GM12878 (cell line): ENCODE results near the gene TNIP2. TPM values are rescaled to one million over a fixed set of nuclear protein-coding genes. Genes with fewer than 3 reads are reported as not detected.

ENCODE experiments used
- ATAC-seq: fragments of 200-7000 bp; cut with Tn5 transposase; 3 replicates; pipeline ENCODE4 v1.9.1; 2020; ENCODE audit warnings: mild to moderate bottlenecking, moderate library complexity
- BruUV-seq: library from RNA; stranded (reverse); fragments of 400-500 nt; replicated peaks from 2 replicates; lab custom pipeline; 2021; lab: Mats Ljungman, UMichigan
- CTCF ChIA-PET: fragments of 300-600 bp; sonication (Branson Sonifier 250); formaldehyde crosslinking; extraction: SDS; loops from one replicate; lab custom pipeline; 2021; ENCODE audit warnings: inconsistent platforms; lab: Yijun Ruan, JAX
- POLR2A ChIA-PET: fragments of 350-600 bp; formaldehyde crosslinking; extraction: SDS; loops from one replicate; lab custom pipeline; 2021; ENCODE audit warnings: inconsistent platforms; lab: Charles Lee
- RAD21 ChIA-PET: fragments of 300-600 bp; sonication (Branson Sonifier 250); formaldehyde crosslinking; loops from one replicate; lab custom pipeline; 2023; ENCODE audit warnings: antibody characterized with exemption; ENCODE audit not compliant: unreplicated experiment; lab: Charles Lee
- SMC1A ChIA-PET: fragments of 300-600 bp; sonication (Branson Sonifier 250); formaldehyde crosslinking; loops from one replicate; lab custom pipeline; 2023; ENCODE audit not compliant: unreplicated experiment, uncharacterized antibody; lab: Charles Lee
- DNase-seq: peaks from one replicate; pipeline ENCODE4 v3.0.0-alpha.2; 2011; ENCODE audit warnings: low read depth, low spot score
- FAIRE-seq: peaks from 3 replicates; lab custom pipeline; 2011; peaks lifted over from hg19 to GRCh38; lab: Jason Lieb, UNC
- H2AFZ ChIP-seq: 2 replicates; pipeline ENCODE4 v1.6.0; 2011; ENCODE audit warnings: low read depth, low read length, control low read depth; ENCODE audit not compliant: control insufficient read depth
- H3K27ac ChIP-seq: 2 replicates; pipeline ENCODE4 v1.5.1; 2011; ENCODE audit warnings: control low read depth; ENCODE audit not compliant: control insufficient read depth, insufficient read depth
- H3K27me3 ChIP-seq, 2 experiments: replicated peaks in 1 of 2; 2 replicates each; pipeline versions ENCODE4 v1.6.0 to v1.6.1; 2011; ENCODE audit warnings: low read length in 1 of 2; ENCODE audit not compliant: control insufficient read depth in 2 of 2, insufficient read depth in 2 of 2
- H3K36me3 ChIP-seq, 2 experiments: 2 replicates each; pipeline ENCODE4 v1.5.1; 2011; ENCODE audit warnings: low read length in 1 of 2; ENCODE audit not compliant: control insufficient read depth in 2 of 2, insufficient read depth in 2 of 2
- H3K4me1 ChIP-seq: 2 replicates; pipeline ENCODE4 v1.6.1; 2011; ENCODE audit warnings: mild to moderate bottlenecking, low read length, moderate library complexity, mixed read lengths; ENCODE audit not compliant: control insufficient read depth, insufficient read depth
- H3K4me2 ChIP-seq: 2 replicates; pipeline ENCODE4 v1.6.0; 2011; ENCODE audit warnings: control low read depth; ENCODE audit not compliant: control insufficient read depth, insufficient read depth
- H3K4me3 ChIP-seq: fragments of 200-600 bp; sonication (generic); 2 replicates; pipeline ENCODE4 v1.5.1; 2016
- H3K79me2 ChIP-seq: 2 replicates; pipeline ENCODE4 v1.6.0; 2011; ENCODE audit warnings: low read length; ENCODE audit not compliant: control insufficient read depth, insufficient read depth
- H3K9ac ChIP-seq: 2 replicates; pipeline ENCODE4 v1.8.0; 2011; ENCODE audit warnings: low read length, control low read depth, mixed read lengths; ENCODE audit not compliant: control insufficient read depth, insufficient read depth
- H3K9me3 ChIP-seq: replicated peaks from 3 replicates; pipeline ENCODE4 v1.5.1; 2011; ENCODE audit warnings: mild to moderate bottlenecking, low read length; ENCODE audit not compliant: control insufficient read depth, insufficient read depth
- H4K20me1 ChIP-seq: 2 replicates; pipeline ENCODE4 v1.6.0; 2011; ENCODE audit not compliant: control insufficient read depth, insufficient read depth
- IKZF1 ChIP-seq: fragments of 450-650 bp; conservative IDR thresholded peaks from 2 replicates; pipeline ENCODE4 v1.6.1; 2017; ENCODE audit warnings: antibody characterized with exemption, mild to moderate bottlenecking
- MXI1 ChIP-seq: fragments of 150-350 bp; IDR thresholded peaks from 2 replicates; pipeline ENCODE4 v1.6.1; 2011; ENCODE audit warnings: low read depth, mild to moderate bottlenecking, inconsistent platforms, low read length, improper control_type of control experiment
- NFXL1 ChIP-seq: fragments of 450-650 bp; IDR thresholded peaks from 2 replicates; pipeline ENCODE4 v1.6.1; 2017; ENCODE audit warnings: antibody characterized with exemption, mild to moderate bottlenecking, borderline replicate concordance
- NFYB ChIP-seq: IDR thresholded peaks from 2 replicates; pipeline ENCODE4 v1.6.1; 2011; ENCODE audit warnings: low read depth, mild to moderate bottlenecking, low read length, improper control_type of control experiment, moderate library complexity; ENCODE audit not compliant: insufficient read depth
- PML ChIP-seq: IDR thresholded peaks from 2 replicates; pipeline ENCODE4 v1.6.1; 2012; ENCODE audit warnings: low read length, inconsistent platforms
- SMAD1 ChIP-seq: fragments of 450-650 bp; IDR thresholded peaks from 2 replicates; pipeline ENCODE4 v1.6.1; 2018; ENCODE audit warnings: mild to moderate bottlenecking, low read depth; ENCODE audit not compliant: partially characterized antibody
- SREBF1 ChIP-seq: IDR thresholded peaks from 2 replicates; pipeline ENCODE4 v1.6.1; 2012; ENCODE audit warnings: mild to moderate bottlenecking, low read length
- SRF ChIP-seq, 2 experiments: IDR thresholded peaks; 2 replicates each; pipeline ENCODE4 v1.6.1; 2011; ENCODE audit warnings: low read depth in 2 of 2, low read length in 2 of 2, mild to moderate bottlenecking in 1 of 2, moderate library complexity in 1 of 2
- TBL1XR1 ChIP-seq: IDR thresholded peaks from 2 replicates; pipeline ENCODE4 v1.6.1; 2012; ENCODE audit warnings: low read depth, low read length, improper control_type of control experiment
- TCF12 ChIP-seq: IDR thresholded peaks from 2 replicates; pipeline ENCODE4 v1.6.1; 2011; ENCODE audit warnings: low read depth, mild to moderate bottlenecking, low read length
- YBX1 ChIP-seq: fragments of 450-650 bp; IDR thresholded peaks from 2 replicates; pipeline ENCODE4 v1.6.1; 2016; ENCODE audit warnings: antibody characterized with exemption
- ZBTB4 ChIP-seq: fragments of 450-650 bp; formaldehyde crosslinking; IDR thresholded peaks from 2 replicates; pipeline ENCODE4 v1.4.0; 2022; ENCODE audit warnings: mild to moderate bottlenecking, moderate library complexity
- WGBS: methylation state at CpG from one replicate; pipeline ENCODE4 v1.1.6; 2016; ENCODE audit warnings: low lambda C conversion rate; ENCODE audit not compliant: insufficient replicate concordance, insufficient coverage; ENCODE audit errors: missing lambda C conversion rate; 5-methylcytosine and 5-hydroxymethylcytosine counted together
- in situ Hi-C: fragments of 300-500 bp; cut with MboI; formaldehyde crosslinking; loops from 9 replicates; pipeline ENCODE4 v1.14.3; 2018; ENCODE audit warnings: mixed read lengths
- intact Hi-C: fragments of 100-400 bp; cut with micrococcal nuclease; formaldehyde crosslinking; loops from one replicate; pipeline ENCODE4 v1.14.2; 2022; ENCODE audit not compliant: unreplicated experiment
- polyA plus RNA-seq, 11 experiments: library from polyadenylated mRNA; depleted of rRNA in 4 of 11; unstranded in 6 of 11; stranded (reverse) in 5 of 11; fragments of >200 nt; fragmentation: Nextera tagmentation in 4 of 11; fragmentation: Illumina TruSeq in 1 of 11; extraction: Ambion mirVana in 4 of 11; extraction: Trizol in 1 of 11; gene quantifications; 1 replicate in 1 of 11; 2 replicates in 10 of 11; pipeline versions ENCODE4 v1.2.1 to v1.2.3, GENCODE V29; 2011 to 2016; ENCODE audit warnings: inconsistent platforms in 2 of 11, missing spikeins in 2 of 11, low read depth in 1 of 11
- total RNA-seq, 4 experiments: library from RNA; depleted of rRNA in 3 of 4; stranded (reverse); fragments of >200 nt in 3 of 4; fragmentation: Illumina TruSeq in 1 of 4; extraction: Trizol in 1 of 4; gene quantifications; 2 replicates each; pipeline versions ENCODE4 v1.2.1 to v1.2.3, GENCODE V29; 2013 to 2021

TNIP2 gene
- total and polyA plus RNA-seq, 10 of the 15 experiments (the other 5 are each of a cell fraction or from before 2014, with no cell fraction given), result 1.4 to 64.9 (median 45.5) TPM

DNA sequence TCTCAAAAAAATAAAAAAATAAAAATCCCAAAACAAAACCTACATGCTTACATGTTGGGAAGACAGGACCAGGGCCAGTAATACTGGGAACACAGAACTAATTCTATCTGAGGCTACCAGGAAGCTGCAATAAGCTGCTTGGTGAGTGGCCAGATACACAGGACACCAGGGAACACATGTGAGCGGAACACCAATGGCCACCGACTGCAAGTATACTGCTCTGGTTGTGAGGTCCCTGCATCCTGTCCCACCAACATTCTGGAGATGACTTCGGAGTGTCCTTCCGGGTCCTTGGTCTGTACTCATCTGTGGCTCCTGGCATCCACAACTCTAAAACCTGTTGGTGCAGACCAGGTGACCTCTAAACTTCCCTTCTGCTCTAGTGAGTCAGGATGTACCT, 2.7 kb downstream of the TNIP2 start:
- ATAC-seq, result no peak
- no peak for FAIRE-seq
- peaks cover 6% of the 10 kb centered on the region; the same call in 1 of the 2 replicates for H4K20me1 ChIP-seq
- no peak overlapping the region for H2AFZ ChIP-seq
- RAD21 ChIA-PET, result interaction anchor here (1.6 kb wide), 1 partner anchor 57 kb away, joined by 3 read pairs; no protein-coding TSS in a partner anchor
- H3K36me3 ChIP-seq, result peaks cover 0 to 6% of the 10 kb centered on the region in 2 experiments; a peak in 3 of 4 replicates
- POLR2A ChIA-PET, result interaction anchor here (0.6 to 0.8 kb wide), 2 partner anchors 46 to 152 kb away, joined by 3 to 4 read pairs; no protein-coding TSS in a partner anchor
- peak overlapping the region; percentile 19; the same call in 1 of the 2 replicates for H3K4me2 ChIP-seq
- H3K4me1 ChIP-seq, result peaks cover 12% of the 10 kb centered on the region
- BruUV-seq, result no TSS peak
- H3K27me3 ChIP-seq, result no peaks in the 10 kb centered on the region
- H3K9ac ChIP-seq, result no peak overlapping the region
- TF ChIP-seq NFYB (peak; percentile 68), TBL1XR1 (no peak)
- WGBS, result 99% methylated on average over 4 of the region's 4 CpGs
- DNase-seq, result no peak
- no peak overlapping the region for H3K27ac ChIP-seq
- SMC1A ChIA-PET, result interaction anchor here (1.6 kb wide), 1 partner anchor 57 kb away, joined by 4 read pairs; no protein-coding TSS in a partner anchor
- H3K79me2 ChIP-seq, result peaks cover 51% of the 10 kb centered on the region
- intact Hi-C loops, result no loop called here
- CTCF ChIA-PET, result interaction anchor here (0.6 to 1.6 kb wide), 2 partner anchors 52 to 56 kb away, joined by 3 to 4 read pairs; no protein-coding TSS in a partner anchor
- in situ Hi-C loops, result loop anchor here (25.0 kb wide), 1 partner anchor 184 kb away; no protein-coding TSS in a partner anchor
- peak overlapping the region; percentile 44; the same call in 1 of the 2 replicates for H3K4me3 ChIP-seq
- H3K9me3 ChIP-seq, result no peaks in the 10 kb centered on the region; the same call in 2 of the 3 replicates

GRCh38 chr4:2750719-2751605, 5.2 kb downstream of the TNIP2 start:
- CTCF ChIA-PET, result interaction anchor here (0.8 to 1.7 kb wide), 2 partner anchors 12 to 55 kb away, joined by 3 to 6 read pairs; no protein-coding TSS in a partner anchor
- Histone ChIP-seq H3K79me2 (peaks cover 52% of the 10 kb centered on the region), H3K27ac (no peak overlapping the region), H3K36me3 (peaks cover 6 to 11% of the 10 kb centered on the region in 2 experiments; a peak in 3 of 4 replicates), H3K4me2 (no peak overlapping the region), H3K4me3 (no peak overlapping the region), H3K9me3 (no peaks in the 10 kb centered on the region; the same call in 2 of the 3 replicates), H3K9ac (no peak overlapping the region), H2AFZ (no peak overlapping the region), H3K4me1 (peaks cover 27% of the 10 kb centered on the region), H3K27me3 (no peaks in the 10 kb centered on the region), H4K20me1 (peaks cover 3% of the 10 kb centered on the region; the same call in 1 of the 2 replicates)
- no peak for DNase-seq
- ATAC-seq, result no peak
- POLR2A ChIA-PET, result interaction anchor here (0.6 to 1.6 kb wide), 5 partner anchors 7 to 185 kb away, joined by 3 to 5 read pairs (median 3); no protein-coding TSS in a partner anchor
- no peak for FAIRE-seq
- intact Hi-C loops, result no loop called here
- in situ Hi-C loops, result loop anchor here (25.0 kb wide), 1 partner anchor 186 kb away; no protein-coding TSS in a partner anchor
- 94% methylated on average over 19 of the region's 19 CpGs for WGBS
- RAD21 ChIA-PET, result interaction anchor here (1.1 to 1.3 kb wide), 2 partner anchors 46 to 215 kb away, joined by 3 to 4 read pairs; no protein-coding TSS in a partner anchor
- no TSS peak for BruUV-seq
- SMC1A ChIA-PET, result interaction anchor here (1.0 to 1.2 kb wide), 2 partner anchors 22 to 55 kb away, joined by 5 read pairs; no protein-coding TSS in a partner anchor
- TF ChIP-seq SMAD1 (no peak), YBX1 (no peak), PML (no peak), MXI1 (no peak), SREBF1 (no peak), NFXL1 (no peak), SRF (IDR thresholded peaks at IDR 0.05; ENCODE audit: low read depth in 2 of 2, low read length in 2 of 2) (no peak), TCF12 (no peak), ZBTB4 (no peak), IKZF1 (no peak)
